Epithelial cell of esophagus (primary cell): ENCODE data around the gene VPS8.

ENCODE experiments used
- DNase-seq: peaks from one replicate; pipeline ENCODE4 v3.0.0; 2010; ENCODE audit warnings: low read depth
- H3K4me3 ChIP-seq: 2 replicates; pipeline ENCODE4 v1.5.1; 2011; ENCODE audit warnings: mild to moderate bottlenecking, low read length, control low read depth
- TF ChIP-seq, protein P1 (sequence below): IDR thresholded peaks from 2 replicates; pipeline ENCODE4 v1.5.1; 2011; ENCODE audit warnings: low read depth, mild to moderate bottlenecking, low read length, control low read depth, inconsistent platforms; ENCODE audit not compliant: insufficient read depth; ENCODE audit errors: missing control alignments

The VPS8 gene

DNA sequence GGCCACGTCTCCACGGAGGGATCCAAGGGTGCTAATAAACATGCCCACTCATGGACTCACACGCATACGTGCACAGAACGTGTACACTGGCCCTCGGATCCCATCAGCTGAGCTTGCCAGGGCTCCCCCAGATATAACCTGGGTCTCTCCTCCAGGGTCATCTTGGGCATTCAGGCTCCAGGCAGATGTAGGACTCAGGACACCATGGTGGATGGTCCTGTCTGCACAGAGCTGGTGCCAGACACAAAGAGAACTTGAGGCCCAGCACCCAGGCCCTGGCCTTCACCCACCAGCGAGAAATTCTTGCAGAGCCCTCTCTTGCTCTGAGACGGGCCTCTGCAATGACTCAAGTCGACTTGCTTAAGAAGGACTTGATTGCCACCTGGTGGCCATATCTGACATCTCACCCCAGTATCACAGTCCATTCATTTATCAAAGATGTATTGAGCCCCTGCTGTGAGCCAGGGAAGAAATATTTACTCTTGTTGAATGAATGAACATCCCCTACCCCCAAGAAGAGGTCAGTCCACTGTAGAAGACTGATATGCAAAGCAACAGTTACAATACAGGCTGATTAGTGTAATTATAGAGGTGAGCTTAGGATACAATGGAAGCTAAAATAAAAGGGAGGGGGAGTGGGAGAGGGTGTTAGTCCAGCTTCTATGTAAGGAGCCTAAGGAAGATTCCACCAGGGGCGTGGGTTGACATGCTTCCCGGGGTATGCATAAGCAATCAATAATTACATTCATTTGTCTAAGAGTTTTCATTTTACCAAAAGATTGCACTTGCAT is 34.2 kb upstream of the VPS8 start:
- no peak overlapping the region for H3K4me3 ChIP-seq
- DNase-seq = peak; percentile 96
- TF ChIP-seq, protein P1, sequence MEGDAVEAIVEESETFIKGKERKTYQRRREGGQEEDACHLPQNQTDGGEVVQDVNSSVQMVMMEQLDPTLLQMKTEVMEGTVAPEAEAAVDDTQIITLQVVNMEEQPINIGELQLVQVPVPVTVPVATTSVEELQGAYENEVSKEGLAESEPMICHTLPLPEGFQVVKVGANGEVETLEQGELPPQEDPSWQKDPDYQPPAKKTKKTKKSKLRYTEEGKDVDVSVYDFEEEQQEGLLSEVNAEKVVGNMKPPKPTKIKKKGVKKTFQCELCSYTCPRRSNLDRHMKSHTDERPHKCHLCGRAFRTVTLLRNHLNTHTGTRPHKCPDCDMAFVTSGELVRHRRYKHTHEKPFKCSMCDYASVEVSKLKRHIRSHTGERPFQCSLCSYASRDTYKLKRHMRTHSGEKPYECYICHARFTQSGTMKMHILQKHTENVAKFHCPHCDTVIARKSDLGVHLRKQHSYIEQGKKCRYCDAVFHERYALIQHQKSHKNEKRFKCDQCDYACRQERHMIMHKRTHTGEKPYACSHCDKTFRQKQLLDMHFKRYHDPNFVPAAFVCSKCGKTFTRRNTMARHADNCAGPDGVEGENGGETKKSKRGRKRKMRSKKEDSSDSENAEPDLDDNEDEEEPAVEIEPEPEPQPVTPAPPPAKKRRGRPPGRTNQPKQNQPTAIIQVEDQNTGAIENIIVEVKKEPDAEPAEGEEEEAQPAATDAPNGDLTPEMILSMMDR = peak; percentile 68

DNA sequence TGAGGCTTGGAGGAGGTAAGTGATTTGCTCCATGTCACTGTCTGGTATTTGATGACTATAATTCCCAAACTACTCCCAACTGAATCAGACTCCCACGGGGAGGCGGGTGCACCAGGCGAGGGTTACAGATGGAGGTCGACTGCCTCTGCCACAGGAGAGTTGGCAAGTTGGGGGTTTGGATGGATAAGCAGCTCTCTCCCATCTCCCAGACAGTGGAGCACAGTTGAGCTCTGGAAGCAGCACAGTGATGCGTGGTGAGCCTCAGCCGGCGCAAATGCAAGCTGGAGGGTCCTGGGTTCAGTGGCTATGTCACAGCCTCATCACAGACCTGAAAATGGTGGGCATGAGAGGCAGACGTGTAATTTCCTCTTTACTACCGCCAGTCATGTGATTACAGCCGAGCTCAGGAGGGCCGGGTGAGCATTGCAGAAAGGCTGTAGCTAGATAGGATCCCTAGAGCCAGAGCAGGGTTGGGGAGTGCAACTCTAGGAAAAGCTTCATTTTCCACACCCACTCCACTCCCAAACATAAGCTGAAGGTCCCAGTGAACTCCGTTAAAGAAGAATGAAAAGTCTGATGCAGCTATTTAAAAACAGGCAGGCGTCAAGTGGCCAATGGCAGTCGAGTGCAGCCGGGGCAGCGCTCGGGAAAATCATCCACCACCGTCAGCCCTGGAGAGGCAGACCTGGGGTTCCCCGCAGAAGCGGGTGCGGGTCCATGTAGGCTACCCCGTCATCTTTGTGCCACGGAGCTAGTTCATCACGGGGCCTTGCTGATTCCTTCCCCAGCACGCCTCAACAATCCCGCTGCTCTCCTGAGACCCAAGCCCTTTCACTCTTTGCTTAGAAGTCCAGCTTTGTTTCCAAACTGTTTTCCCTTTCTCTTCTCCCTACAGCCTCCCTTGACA is 33.3 kb upstream of the VPS8 start:
- TF ChIP-seq, protein P1 = no peak
- DNase-seq = no peak
- H3K4me3 ChIP-seq = no peak overlapping the region

DNA sequence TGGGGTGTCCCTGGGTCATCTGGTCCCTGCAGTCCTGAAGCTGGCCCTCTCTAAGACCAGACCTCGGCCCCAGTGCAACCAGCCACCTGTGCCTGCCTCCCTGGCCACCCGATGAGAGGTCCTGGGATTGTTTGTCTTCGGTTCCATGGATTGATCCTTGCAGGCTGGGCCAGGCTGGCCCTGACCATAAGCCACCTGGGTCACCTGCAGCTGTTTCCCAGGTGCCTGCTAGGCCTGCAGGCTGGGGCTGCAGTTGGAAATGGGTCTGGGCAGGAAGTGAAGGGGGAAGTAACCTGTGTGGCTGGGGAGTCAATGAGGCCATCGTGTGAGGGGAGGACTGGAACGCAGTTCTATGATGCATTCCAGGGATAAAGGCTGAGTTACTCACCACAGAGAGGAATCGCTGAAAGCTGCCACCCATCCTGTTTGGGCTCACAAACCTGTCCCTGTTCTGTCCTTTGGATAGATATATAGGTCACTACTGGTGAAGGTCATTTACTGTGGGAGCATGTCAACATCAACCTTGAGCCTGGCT is 30.9 kb upstream of the VPS8 start:
- TF ChIP-seq, protein P1 = no peak
- DNase-seq = no peak
- H3K4me3 ChIP-seq = no peak overlapping the region

DNA sequence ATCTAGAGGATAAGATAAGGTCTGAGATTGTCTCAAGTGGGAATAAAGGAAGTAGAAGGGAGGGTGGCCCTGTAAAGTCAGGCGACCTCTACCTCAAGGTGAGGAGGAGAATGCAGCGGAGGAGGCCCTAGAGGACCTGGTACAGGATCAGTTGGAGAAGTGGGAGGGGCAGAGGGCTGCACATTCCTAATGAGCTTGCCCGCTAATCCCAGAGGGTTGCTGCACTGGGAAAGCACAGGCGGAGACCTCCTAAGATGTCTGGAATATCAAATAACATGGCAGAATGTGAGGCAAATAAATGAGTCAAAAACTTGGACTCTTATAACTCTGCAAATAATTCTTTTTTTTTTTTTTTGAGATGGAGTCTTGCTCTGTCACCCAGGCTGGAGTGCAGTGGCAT is 30.2 kb upstream of the VPS8 start:
- H3K4me3 ChIP-seq = no peak overlapping the region
- DNase-seq = no peak
- TF ChIP-seq, protein P1 = no peak

DNA sequence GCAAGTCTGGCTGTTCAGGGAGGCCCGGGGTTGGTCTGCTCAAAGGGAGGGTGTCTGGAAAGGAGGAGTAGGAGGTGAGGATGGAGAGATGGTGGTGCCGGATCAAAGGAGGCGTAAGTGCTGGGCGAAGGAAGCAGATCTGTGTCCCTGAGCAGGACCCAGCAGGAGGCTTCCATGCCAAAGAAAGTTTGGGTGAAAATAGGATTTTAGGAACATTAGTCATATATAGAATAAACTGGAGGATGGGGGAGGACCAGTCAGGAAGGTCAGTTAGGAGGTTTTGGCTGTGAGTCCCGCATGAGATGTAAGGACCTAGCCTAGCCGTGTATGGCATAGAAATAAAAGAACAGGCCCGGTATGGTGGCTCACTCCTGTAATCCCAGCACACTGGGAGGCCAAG is 28.6 kb upstream of the VPS8 start:
- TF ChIP-seq, protein P1 = no peak
- H3K4me3 ChIP-seq = no peak overlapping the region
- DNase-seq = no peak

DNA sequence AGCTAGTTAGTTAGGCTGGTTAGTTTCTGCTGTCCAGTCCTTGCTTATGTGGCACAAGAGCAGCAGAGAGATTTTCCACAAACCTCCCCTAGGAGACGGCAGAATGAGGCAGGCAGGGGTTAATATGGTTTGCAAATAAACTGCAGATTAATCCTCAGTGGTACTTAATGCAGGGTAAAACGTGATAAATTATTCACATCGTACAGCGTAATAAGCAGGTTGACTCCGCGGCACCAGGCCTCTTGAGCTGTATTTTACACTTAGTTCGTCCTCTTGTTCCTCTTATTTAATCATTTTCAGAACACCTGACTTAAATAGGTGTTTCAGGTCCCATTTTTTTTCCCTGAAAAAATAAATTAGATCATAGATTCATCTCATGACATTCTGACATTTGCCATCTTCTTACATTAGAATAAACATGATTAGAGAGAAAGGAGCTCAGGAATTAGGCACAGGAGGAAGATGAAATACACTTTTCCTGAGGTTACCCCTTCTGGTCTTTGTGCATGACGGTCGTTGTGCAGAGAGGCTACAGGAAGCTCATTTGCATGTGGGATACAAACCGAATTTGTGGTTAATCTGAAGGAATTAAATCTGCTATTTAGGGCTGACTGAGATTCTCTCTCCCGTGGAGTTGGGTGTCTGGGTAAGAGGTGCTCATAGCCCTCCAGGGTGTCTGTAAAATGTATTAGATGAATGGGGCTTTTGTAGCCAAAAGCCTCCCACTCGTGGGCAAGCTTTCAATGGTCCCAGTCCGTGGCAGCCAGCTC is 27.1 kb upstream of the VPS8 start:
- H3K4me3 ChIP-seq = no peak overlapping the region
- no peak for DNase-seq
- TF ChIP-seq, protein P1 = no peak
